Peyer's patch (tissue), 4 donors: ENCODE data around the gene PCNX2. TPM values are rescaled to one million over a fixed set of nuclear protein-coding genes. Genes with fewer than 3 reads are reported as not detected.

Experiments
- DNase-seq, 3 donors: peaks; one replicate each; pipeline ENCODE4 v3.0.0-alpha.2; 2017 to 2019
- H3K27ac ChIP-seq, 4 donors: fragments of 200-600 bp; sonication (generic); one replicate each; pipeline ENCODE4 v1.5.1; 2016 to 2019
- H3K27me3 ChIP-seq, 2 donors: fragments of 200-600 bp; sonication (generic); one replicate each; pipeline ENCODE4 v1.5.1; 2019
- H3K36me3 ChIP-seq, 3 donors: fragments of 200-600 bp; sonication (generic); one replicate each; pipeline ENCODE4 v1.5.1; 2016 to 2019
- H3K4me1 ChIP-seq, 4 donors: fragments of 200-600 bp; sonication (generic); one replicate each; pipeline ENCODE4 v1.5.1; 2016 to 2019
- H3K4me3 ChIP-seq, 4 donors: fragments of 200-600 bp; sonication (generic); 1 replicate in 3 of 4; 2 replicates in 1 of 4; pipeline ENCODE4 v1.5.1; 2016 to 2019; ENCODE audit warnings: mild to moderate bottlenecking in 1 of 4
- H3K9me3 ChIP-seq, 4 donors: fragments of 200-600 bp; sonication (generic); one replicate each; pipeline ENCODE4 v1.5.1; 2016 to 2019; ENCODE audit warnings: mild to moderate bottlenecking in 1 of 4
- CTCF ChIP-seq, 6 experiments: fragments of 450-650 bp in 4 of 6; fragments of 200-600 bp in 2 of 6; sonication (generic) in 1 of 6; IDR thresholded peaks; one replicate each; pipeline ENCODE4 v1.5.1; 2017 to 2019; ENCODE audit warnings: antibody characterized with exemption in 6 of 6, mild to moderate bottlenecking in 3 of 6, moderate library complexity in 1 of 6
- POLR2A ChIP-seq, 2 donors: fragments of 450-650 bp; IDR thresholded peaks; one replicate each; pipeline ENCODE4 v1.5.1; 2017; ENCODE audit warnings: antibody characterized with exemption in 2 of 2, mild to moderate bottlenecking in 2 of 2, moderate library complexity in 2 of 2
- total RNA-seq, 4 donors: library from RNA; depleted of rRNA; stranded (reverse); fragments of >200 nt; gene quantifications; one replicate each; pipeline ENCODE4 v1.1.0, GENCODE V29; 2016

PCNX2 gene
- total RNA-seq, 4 donors from 2014 or later: 6.3 to 79.2 (median 18.9) TPM

DNA sequence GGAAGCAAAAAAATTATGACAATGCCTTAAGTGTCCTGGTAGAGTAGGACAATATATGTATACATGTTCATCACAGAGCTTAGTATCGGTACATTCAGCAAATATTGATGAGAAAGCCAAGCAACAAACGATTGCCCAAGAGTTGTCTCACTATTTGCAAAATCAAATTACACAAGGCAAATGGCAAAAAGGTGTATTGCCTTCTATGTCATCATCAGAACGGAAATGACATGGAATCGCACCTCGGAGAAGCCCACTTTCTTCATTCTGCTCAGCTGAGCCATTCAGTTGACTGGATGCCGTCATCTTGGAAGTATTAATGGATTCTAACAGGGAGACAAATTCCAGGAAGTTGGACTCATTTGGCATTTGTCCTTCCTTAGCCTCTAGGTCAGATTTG lies 37.7 kb downstream of the PCNX2 start:
- Histone ChIP-seq H3K36me3 (peaks cover 0 to 11% (median 0%) of the 10 kb centered on the region in 3 donors), H3K4me3 (no peak overlapping the region), H3K27me3 (no peaks in the 10 kb centered on the region), H3K27ac (no peak overlapping the region), H3K4me1 (no peaks in the 10 kb centered on the region), H3K9me3 (no peaks in the 10 kb centered on the region)
- no peak for DNase-seq
- TF ChIP-seq CTCF (IDR thresholded peaks at IDR 0.05) (no peak), POLR2A (IDR thresholded peaks at IDR 0.05) (no peak)

DNA sequence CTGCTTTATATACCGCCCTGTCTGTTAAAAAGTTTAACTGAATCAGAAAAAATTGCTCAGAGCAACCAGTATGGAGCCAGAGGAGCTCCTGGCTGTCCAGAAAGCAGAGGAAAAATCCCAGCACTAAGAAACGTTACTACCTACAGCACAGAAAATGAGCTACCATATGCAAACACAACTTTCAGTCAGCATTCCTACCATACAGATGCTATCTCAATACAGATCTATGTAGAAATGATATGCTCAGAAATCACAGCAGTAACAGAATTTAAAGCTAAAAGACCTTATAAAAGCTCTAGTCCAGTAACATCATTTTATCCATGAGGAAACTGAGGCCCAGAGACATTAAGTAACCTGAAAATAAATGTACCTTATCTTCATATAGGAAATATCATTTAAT lies 38.7 kb downstream of the PCNX2 start:
- Histone ChIP-seq H3K36me3 (peaks cover 0 to 11% (median 0%) of the 10 kb centered on the region in 3 donors), H3K9me3 (no peaks in the 10 kb centered on the region), H3K4me1 (no peaks in the 10 kb centered on the region), H3K27me3 (no peaks in the 10 kb centered on the region), H3K27ac (no peak overlapping the region), H3K4me3 (no peak overlapping the region)
- DNase-seq: no peak
- TF ChIP-seq POLR2A (IDR thresholded peaks at IDR 0.05): no peak
- no peak for TF ChIP-seq CTCF (IDR thresholded peaks at IDR 0.05)

- H3K4me3 ChIP-seq: no peak overlapping the region
- no peaks in the 10 kb centered on the region for H3K4me1 ChIP-seq
- DNase-seq: no peak
- peaks cover 0 to 11% (median 0%) of the 10 kb centered on the region in 3 donors for H3K36me3 ChIP-seq
- H3K9me3 ChIP-seq: no peaks in the 10 kb centered on the region
- no peak overlapping the region for H3K27ac ChIP-seq
- no peak for TF ChIP-seq CTCF (IDR thresholded peaks at IDR 0.05)
- no peak for TF ChIP-seq POLR2A (IDR thresholded peaks at IDR 0.05)
- H3K27me3 ChIP-seq: no peaks in the 10 kb centered on the region
Measured at GRCh38 chr1:233256191-233256590, 39.3 kb downstream of the PCNX2 start.

GRCh38 chr1:233255145-233255544 lies 40.4 kb downstream of the PCNX2 start:
- Histone ChIP-seq H3K36me3 (peaks cover 0 to 11% (median 0%) of the 10 kb centered on the region in 3 donors), H3K27ac (no peak overlapping the region), H3K4me3 (no peak overlapping the region), H3K9me3 (no peaks in the 10 kb centered on the region), H3K4me1 (no peaks in the 10 kb centered on the region), H3K27me3 (no peaks in the 10 kb centered on the region)
- DNase-seq: no peak
- TF ChIP-seq CTCF (IDR thresholded peaks at IDR 0.05) (no peak), POLR2A (IDR thresholded peaks at IDR 0.05) (no peak)

GRCh38 chr1:233253832-233254331 lies 41.6 kb downstream of the PCNX2 start:
- DNase-seq: no peak
- Histone ChIP-seq H3K4me3 (no peak overlapping the region), H3K27me3 (no peaks in the 10 kb centered on the region), H3K36me3 (peaks cover 0 to 11% (median 0%) of the 10 kb centered on the region in 3 donors), H3K9me3 (no peaks in the 10 kb centered on the region), H3K27ac (no peak overlapping the region), H3K4me1 (no peaks in the 10 kb centered on the region)
- no peak for TF ChIP-seq POLR2A (IDR thresholded peaks at IDR 0.05)
- TF ChIP-seq CTCF (IDR thresholded peaks at IDR 0.05): no peak
